D721Med (cell line): ENCODE results near the gene NDUFS7.

Experiments used
- DNase-seq: peaks from one replicate; pipeline ENCODE4 v3.0.0; 2011; ENCODE audit warnings: low spot score; ENCODE audit not compliant: insufficient read length
- FAIRE-seq: peaks from 2 replicates; lab custom pipeline; 2011; peaks lifted over from hg19 to GRCh38; lab: Jason Lieb, UNC
- CTCF ChIP-seq: IDR thresholded peaks from 2 replicates; pipeline ENCODE4 v1.5.1; 2012; ENCODE audit warnings: mild to moderate bottlenecking, control low read depth; ENCODE audit not compliant: insufficient read depth; ENCODE audit errors: missing control alignments

NDUFS7 gene

GRCh38 chr19:1351381-1351851, 32.3 kb upstream of the NDUFS7 start:
- FAIRE-seq = no peak
- DNase-seq = no peak
- TF ChIP-seq CTCF = no peak

- DNase-seq (no peak), FAIRE-seq (no peak)
- no peak for TF ChIP-seq CTCF
Measured at GRCh38 chr19:1353144-1353543, 30.6 kb upstream of the NDUFS7 start.

- FAIRE-seq (no peak), DNase-seq (no peak)
- no peak for TF ChIP-seq CTCF
Measured at GRCh38 chr19:1354970-1355567, 28.6 kb upstream of the NDUFS7 start.

- DNase-seq = no peak
- FAIRE-seq = no peak
- no peak for TF ChIP-seq CTCF
Measured at GRCh38 chr19:1355568-1356507, 27.9 kb upstream of the NDUFS7 start.

GRCh38 chr19:1356508-1356865, 27.2 kb upstream of the NDUFS7 start:
- TF ChIP-seq CTCF = no peak

GRCh38 chr19:1357531-1358109, 26.1 kb upstream of the NDUFS7 start:
- DNase-seq = no peak
- TF ChIP-seq CTCF = no peak
- FAIRE-seq = no peak

More at GRCh38 chr19:1356508-1356865, 27.2 kb upstream of the NDUFS7 start:
- no peak for DNase-seq
- no peak for FAIRE-seq
